Thoracic aorta (tissue), 2 donors: ENCODE data around the gene DGCR2. TPM values are rescaled to one million over a fixed set of nuclear protein-coding genes. Genes with fewer than 3 reads are reported as not detected.
"Not testable (repeated sequence)": the region's sequence is repeated elsewhere in the genome, so short reads cannot be mapped to it uniquely, and the experiment has no call there.

Source experiments
- ATAC-seq: fragments of 150-250 bp; one replicate; pipeline ENCODE4 v1.8.0; 2017; ENCODE audit warnings: low read depth; ENCODE audit not compliant: insufficient number of reproducible peaks, low FRiP score
- DNase-seq: peaks from one replicate; pipeline ENCODE4 v3.0.0-alpha.2; 2020; ENCODE audit warnings: low spot score
- H3K27ac ChIP-seq, 2 donors: fragments of 200-600 bp; sonication (generic); 1 replicate in 1 of 2; 2 replicates in 1 of 2; pipeline ENCODE4 v1.5.1; 2016; ENCODE audit warnings: mild to moderate bottlenecking in 2 of 2, moderate library complexity in 2 of 2
- H3K27me3 ChIP-seq: fragments of 200-600 bp; sonication (generic); replicated peaks from 2 replicates; pipeline ENCODE4 v1.6.0; 2016; ENCODE audit warnings: mild to moderate bottlenecking; ENCODE audit not compliant: insufficient read depth
- H3K36me3 ChIP-seq: fragments of 200-600 bp; sonication (generic); one replicate; pipeline ENCODE4 v1.5.1; 2016
- H3K4me1 ChIP-seq, 2 donors: fragments of 200-600 bp; sonication (generic); 1 replicate in 1 of 2; 2 replicates in 1 of 2; pipeline versions ENCODE4 v1.5.1 to v1.6.0; 2016; ENCODE audit warnings: low read depth in 2 of 2, mild to moderate bottlenecking in 1 of 2; ENCODE audit not compliant: control insufficient read depth in 1 of 2
- H3K4me3 ChIP-seq: fragments of 200-600 bp; sonication (generic); 2 replicates; pipeline ENCODE4 v1.5.1; 2016; ENCODE audit warnings: mild to moderate bottlenecking
- H3K9me3 ChIP-seq: fragments of 200-600 bp; sonication (generic); 2 replicates; pipeline ENCODE4 v1.5.1; 2016
- CTCF ChIP-seq: fragments of 200-600 bp; sonication (generic); IDR thresholded peaks from one replicate; pipeline ENCODE4 v1.5.1; 2019; ENCODE audit warnings: antibody characterized with exemption
- total RNA-seq, 2 donors: library from RNA; depleted of rRNA; stranded (reverse); fragments of >200 nt; gene quantifications; one replicate each; pipeline versions ENCODE4 v1.1.0 to v1.2.3, GENCODE V29; 2016

The DGCR2 gene
- total RNA-seq, 2 donors from 2014 or later: 42.1 to 105 TPM

GRCh38 chr22:19038164-19038546, 84.1 kb downstream of the DGCR2 start:
- H3K27me3 ChIP-seq: no peaks in the 10 kb centered on the region
- DNase-seq: no peak
- H3K9me3 ChIP-seq: no peaks in the 10 kb centered on the region
- H3K27ac ChIP-seq: no peak overlapping the region
- no peak for TF ChIP-seq CTCF
- no peak overlapping the region for H3K4me3 ChIP-seq
- H3K4me1 ChIP-seq: no peaks in the 10 kb centered on the region
- peaks cover 41% of the 10 kb centered on the region for H3K36me3 ChIP-seq
- no peak for ATAC-seq

DNA sequence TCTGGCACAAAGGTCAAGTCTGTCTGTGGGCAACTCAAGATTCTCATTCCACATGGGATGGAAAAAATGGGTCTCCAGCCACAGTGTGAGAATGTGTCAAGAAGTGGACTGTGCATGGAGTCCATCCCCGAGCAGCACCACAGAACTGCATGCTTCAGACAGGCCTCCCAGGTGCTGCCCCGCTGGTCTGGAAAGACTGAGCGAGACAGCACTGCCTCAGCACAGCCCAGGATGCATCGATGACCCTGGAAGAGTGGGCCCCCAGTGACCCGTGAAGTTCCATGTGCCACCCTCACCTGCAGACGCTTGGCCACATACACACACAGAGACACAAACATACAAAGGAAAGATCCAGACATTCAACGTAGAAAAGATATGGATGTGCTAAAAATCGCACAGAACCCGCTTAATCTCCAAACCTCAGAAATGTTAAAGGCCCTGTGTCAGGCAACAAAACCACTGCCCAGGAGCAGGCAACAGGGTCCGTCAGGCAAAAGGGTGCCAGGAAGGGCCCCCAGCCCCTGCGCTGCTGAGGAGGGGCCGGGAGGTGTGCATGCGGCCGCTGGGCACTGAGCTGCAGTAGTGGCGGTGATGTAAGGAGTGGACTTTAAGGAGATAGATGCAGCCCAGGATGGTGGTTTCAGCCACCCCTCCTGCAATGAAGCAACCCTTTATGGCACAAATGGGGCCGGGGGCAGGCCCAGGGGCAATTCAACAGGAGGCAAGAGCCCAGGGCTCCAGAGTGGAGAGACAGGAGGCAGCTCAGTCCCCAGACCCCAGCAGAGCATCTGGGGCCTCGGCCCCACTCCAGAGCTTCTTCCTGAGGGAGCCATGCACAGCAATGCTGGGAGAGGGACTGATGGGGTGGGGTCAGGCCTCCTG, 84.7 kb downstream of the DGCR2 start:
- Histone ChIP-seq H3K27ac (no peak overlapping the region), H3K4me1 (no peaks in the 10 kb centered on the region), H3K36me3 (peaks cover 38% of the 10 kb centered on the region), H3K27me3 (no peaks in the 10 kb centered on the region), H3K4me3 (no peak overlapping the region), H3K9me3 (no peaks in the 10 kb centered on the region)
- DNase-seq: no peak
- no peak for ATAC-seq
- no peak for TF ChIP-seq CTCF

- DNase-seq: no peak
- no peak for TF ChIP-seq CTCF
These were observed 85.5 kb downstream of the DGCR2 start for GRCh38 chr22:19036523-19037273.

GRCh38 chr22:19036229-19036522, 86.0 kb downstream of the DGCR2 start:
- no peak for ATAC-seq
- Histone ChIP-seq H3K27me3 (no peaks in the 10 kb centered on the region), H3K4me3 (no peak overlapping the region), H3K9me3 (no peaks in the 10 kb centered on the region), H3K27ac (no peak overlapping the region), H3K36me3 (peaks cover 27% of the 10 kb centered on the region), H3K4me1 (no peaks in the 10 kb centered on the region)
- TF ChIP-seq CTCF: no peak
- DNase-seq: no peak

More at GRCh38 chr22:19036523-19037273, 85.5 kb downstream of the DGCR2 start:
- no peaks in the 10 kb centered on the region for H3K27me3 ChIP-seq
- H3K9me3 ChIP-seq: no peaks in the 10 kb centered on the region
- no peak for ATAC-seq
- no peak overlapping the region for H3K4me3 ChIP-seq
- peaks cover 32% of the 10 kb centered on the region for H3K36me3 ChIP-seq
- no peak overlapping the region for H3K27ac ChIP-seq
- no peaks in the 10 kb centered on the region for H3K4me1 ChIP-seq

GRCh38 chr22:19035474-19036228, 86.6 kb downstream of the DGCR2 start:
- Histone ChIP-seq H3K36me3 (peaks cover 21% of the 10 kb centered on the region), H3K4me3 (no peak overlapping the region), H3K27ac (no peak overlapping the region), H3K27me3 (no peaks in the 10 kb centered on the region), H3K9me3 (no peaks in the 10 kb centered on the region), H3K4me1 (no peaks in the 10 kb centered on the region)
- no peak for TF ChIP-seq CTCF
- ATAC-seq: no peak
- DNase-seq: no peak

GRCh38 chr22:19035126-19035473, 87.1 kb downstream of the DGCR2 start:
- H3K4me3 ChIP-seq, ATAC-seq, H3K27me3 ChIP-seq, H3K27ac ChIP-seq, DNase-seq, H3K9me3 ChIP-seq, H3K4me1 ChIP-seq: not testable (repeated sequence)
- H3K36me3 ChIP-seq: peaks cover 16% of the 10 kb centered on the region

- not testable (repeated sequence) for H3K4me3 ChIP-seq, H3K27me3 ChIP-seq, H3K27ac ChIP-seq, H3K9me3 ChIP-seq, H3K4me1 ChIP-seq, DNase-seq, ATAC-seq
- peaks cover 12% of the 10 kb centered on the region for H3K36me3 ChIP-seq
These were observed 87.5 kb downstream of the DGCR2 start for GRCh38 chr22:19034724-19035120.
